ENCODE measurements around the gene DEUP1. TPM values are rescaled to one million over a fixed set of nuclear protein-coding genes. Genes with fewer than 3 reads are reported as not detected.
"Not testable (repeated sequence)": the region's sequence is repeated elsewhere in the genome, so short reads cannot be mapped to it uniquely, and the experiment has no call there.

DEUP1 gene
- total RNA-seq, 2 experiments from 2014 or later = not detected

DNA sequence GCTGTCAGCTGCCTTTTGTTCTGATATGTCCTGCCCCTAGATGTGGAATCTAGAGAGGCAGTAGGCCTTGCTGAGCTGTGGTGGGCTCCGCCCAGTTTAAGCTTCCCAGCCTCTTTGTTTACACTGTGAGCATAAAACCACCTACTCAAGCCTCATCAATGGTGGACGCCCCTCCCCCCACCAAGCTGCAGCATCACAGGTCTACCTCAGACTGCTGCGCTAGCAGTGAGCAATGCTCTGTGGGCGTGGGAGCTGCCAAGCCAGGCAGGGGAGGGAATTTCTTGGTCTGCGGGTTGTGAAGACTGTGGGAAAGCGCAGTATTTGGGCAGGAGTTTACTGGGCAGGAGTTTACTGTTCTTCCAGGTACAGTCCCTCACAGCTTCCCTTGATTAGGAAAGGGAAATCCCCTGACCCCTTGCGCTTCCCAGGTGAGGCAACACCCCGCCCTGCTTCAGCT, 114.1 kb downstream of the DEUP1 start:
- ATAC-seq (ENCODE audit: poor library complexity) = peak; percentile 62
- ChIA-PET POLR2A (no interaction called here), CTCF (no interaction called here)
- Histone ChIP-seq H3K27ac (ENCODE audit: low read depth in 1 of 2, low read length in 2 of 2) (no peak overlapping the region), H3K27me3 (ENCODE audit: control insufficient read depth in 1 of 2, insufficient read depth in 2 of 2, low read length in 2 of 2) (no peaks in the 10 kb centered on the region), H3K4me3 (ENCODE audit: low read length) (no peak overlapping the region), H3K4me1 (ENCODE audit: insufficient read depth, low read length) (no peaks in the 10 kb centered on the region), H3K36me3 (ENCODE audit: insufficient read depth, low read length) (no peaks in the 10 kb centered on the region), H3K9me3 (ENCODE audit: control insufficient read depth in 1 of 2, insufficient read depth in 1 of 2, low read length in 2 of 2) (peaks cover 0 to 8% of the 10 kb centered on the region in 2 experiments)
- Mint-ChIP-seq H3K36me3 (ENCODE audit: low read depth) (no peaks in the 10 kb centered on the region), H3K4me3 (no peak overlapping the region), H3K27ac (no peak overlapping the region), H3K4me1 (ENCODE audit: low read depth) (no peaks in the 10 kb centered on the region), H3K9me3 (no peaks in the 10 kb centered on the region), H3K27me3 (peaks cover 23% of the 10 kb centered on the region)
- intact Hi-C loops (cut with DNase I, micrococcal nuclease) = no loop called here
- peak in 7 of 14 experiments; percentile 4 to 66 (median 25) for DNase-seq
- TF ChIP-seq CTCF (IDR thresholded peaks at IDR 0.05) = no peak

GRCh38 chr11:93458286-93458685, 127.7 kb downstream of the DEUP1 start:
- ChIA-PET CTCF (no interaction called here), POLR2A (no interaction called here)
- H3K36me3 Mint-ChIP-seq (ENCODE audit: low read depth) = no peaks in the 10 kb centered on the region
- Histone ChIP-seq H3K9me3 (ENCODE audit: control insufficient read depth in 1 of 2, insufficient read depth in 1 of 2, low read length in 2 of 2) (no peaks in the 10 kb centered on the region), H3K4me3 (ENCODE audit: low read length) (no peak overlapping the region), H3K4me1 (ENCODE audit: insufficient read depth, low read length) (no peaks in the 10 kb centered on the region), H3K36me3 (ENCODE audit: insufficient read depth, low read length) (no peaks in the 10 kb centered on the region), H3K27me3 (ENCODE audit: control insufficient read depth in 1 of 2, insufficient read depth in 2 of 2, low read length in 2 of 2) (peaks cover 0 to 2% of the 10 kb centered on the region in 2 experiments), H3K27ac (ENCODE audit: low read depth in 1 of 2, low read length in 2 of 2) (no peak overlapping the region)
- no peak overlapping the region for H3K27ac Mint-ChIP-seq
- no peak overlapping the region for H3K4me3 Mint-ChIP-seq
- TF ChIP-seq CTCF (IDR thresholded peaks at IDR 0.05) = no peak
- intact Hi-C loops (cut with DNase I, micrococcal nuclease) = no loop called here
- ATAC-seq (ENCODE audit: poor library complexity) (no peak), DNase-seq (no peak)
- H3K4me1 Mint-ChIP-seq (ENCODE audit: low read depth) = no peaks in the 10 kb centered on the region
- H3K27me3 Mint-ChIP-seq = peaks cover 13% of the 10 kb centered on the region
- H3K9me3 Mint-ChIP-seq = no peaks in the 10 kb centered on the region

DNA sequence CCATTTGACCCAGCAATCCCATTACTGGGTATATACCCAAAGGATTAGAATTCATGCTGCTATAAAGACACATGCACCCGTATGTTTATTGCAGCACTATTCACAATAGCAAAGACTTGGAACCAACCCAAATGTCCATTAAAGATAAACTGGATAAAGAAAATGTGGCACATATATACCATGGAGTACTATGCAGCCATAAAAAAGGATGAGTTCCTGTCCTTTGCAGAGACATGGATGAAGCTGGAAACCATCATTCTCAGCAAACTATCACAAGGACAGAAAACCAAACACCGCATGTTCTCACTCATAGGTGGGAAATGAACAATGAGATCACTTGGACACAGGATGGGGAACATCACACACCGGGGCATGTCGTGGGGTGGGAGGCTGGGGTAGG, 133.1 kb downstream of the DEUP1 start:
- intact Hi-C loops (cut with DNase I, micrococcal nuclease); H3K36me3 ChIP-seq (ENCODE audit: insufficient read depth, low read length); H3K27me3 ChIP-seq (ENCODE audit: control insufficient read depth in 1 of 2, insufficient read depth in 2 of 2, low read length in 2 of 2); H3K4me1 Mint-ChIP-seq (ENCODE audit: low read depth); H3K9me3 Mint-ChIP-seq; H3K27ac Mint-ChIP-seq; H3K4me1 ChIP-seq (ENCODE audit: insufficient read depth, low read length); CTCF ChIA-PET; ATAC-seq (ENCODE audit: poor library complexity); H3K4me3 ChIP-seq (ENCODE audit: low read length); H3K27me3 Mint-ChIP-seq; H3K4me3 Mint-ChIP-seq; H3K27ac ChIP-seq (ENCODE audit: low read depth in 1 of 2, low read length in 2 of 2); H3K36me3 Mint-ChIP-seq (ENCODE audit: low read depth); DNase-seq; POLR2A ChIA-PET; H3K9me3 ChIP-seq (ENCODE audit: control insufficient read depth in 1 of 2, insufficient read depth in 1 of 2, low read length in 2 of 2): not testable (repeated sequence)

DNA sequence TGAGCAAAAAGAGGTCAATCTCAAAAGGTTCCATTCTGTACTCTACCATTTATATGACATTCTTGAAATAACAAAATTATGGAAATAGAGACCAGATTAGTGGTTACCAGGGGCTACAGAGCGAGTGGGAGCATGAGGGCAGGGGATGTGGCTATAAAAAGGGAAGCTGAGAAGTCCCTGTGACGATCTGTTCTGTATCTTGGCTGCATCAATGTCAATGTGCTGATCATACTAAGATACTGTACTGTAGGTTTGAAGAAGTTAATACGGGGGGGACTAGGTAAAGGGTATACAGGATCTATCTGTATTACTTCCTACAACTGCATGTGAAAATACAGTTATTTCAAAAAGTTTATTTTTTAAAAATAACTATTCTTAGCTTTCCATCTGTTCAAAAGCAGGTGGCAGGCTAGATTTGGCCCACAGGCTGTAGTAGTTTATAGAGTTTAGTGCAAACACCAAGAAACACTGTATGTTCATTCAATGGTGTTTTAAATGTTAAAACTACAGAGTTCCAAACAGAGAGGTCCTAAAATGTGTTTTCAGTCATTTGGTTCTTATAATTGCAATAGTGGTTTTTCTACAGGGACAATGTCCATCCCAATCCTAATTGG, 134.5 kb downstream of the DEUP1 start:
- Mint-ChIP-seq H3K4me1 (ENCODE audit: low read depth) (no peaks in the 10 kb centered on the region), H3K9me3 (no peaks in the 10 kb centered on the region), H3K27ac (no peak overlapping the region), H3K4me3 (no peak overlapping the region), H3K36me3 (ENCODE audit: low read depth) (no peaks in the 10 kb centered on the region), H3K27me3 (no peaks in the 10 kb centered on the region)
- Histone ChIP-seq H3K27me3 (ENCODE audit: control insufficient read depth in 1 of 2, insufficient read depth in 2 of 2, low read length in 2 of 2) (no peaks in the 10 kb centered on the region), H3K4me3 (ENCODE audit: low read length) (no peak overlapping the region), H3K9me3 (ENCODE audit: control insufficient read depth in 1 of 2, insufficient read depth in 1 of 2, low read length in 2 of 2) (no peaks in the 10 kb centered on the region), H3K4me1 (ENCODE audit: insufficient read depth, low read length) (no peaks in the 10 kb centered on the region), H3K27ac (ENCODE audit: low read depth in 1 of 2, low read length in 2 of 2) (no peak overlapping the region), H3K36me3 (ENCODE audit: insufficient read depth, low read length) (no peaks in the 10 kb centered on the region)
- CTCF ChIA-PET = no interaction called here
- TF ChIP-seq CTCF (IDR thresholded peaks at IDR 0.05) = no peak
- ATAC-seq (ENCODE audit: poor library complexity) = no peak
- DNase-seq = no peak
- POLR2A ChIA-PET = no interaction called here
- intact Hi-C loops (cut with DNase I, micrococcal nuclease) = no loop called here

All from CD4-positive, alpha-beta T cell (primary cell).